Cortex of kidney (tissue), 1 donor: ENCODE results near the gene LSM7.
"Not testable (repeated sequence)": the region's sequence is repeated elsewhere in the genome, so short reads cannot be mapped to it uniquely, and the experiment has no call there.

Experiments
- DNase-seq: peaks from one replicate; lab custom pipeline; 2025; lab: John Stamatoyannopoulos, UW

LSM7 gene

DNA sequence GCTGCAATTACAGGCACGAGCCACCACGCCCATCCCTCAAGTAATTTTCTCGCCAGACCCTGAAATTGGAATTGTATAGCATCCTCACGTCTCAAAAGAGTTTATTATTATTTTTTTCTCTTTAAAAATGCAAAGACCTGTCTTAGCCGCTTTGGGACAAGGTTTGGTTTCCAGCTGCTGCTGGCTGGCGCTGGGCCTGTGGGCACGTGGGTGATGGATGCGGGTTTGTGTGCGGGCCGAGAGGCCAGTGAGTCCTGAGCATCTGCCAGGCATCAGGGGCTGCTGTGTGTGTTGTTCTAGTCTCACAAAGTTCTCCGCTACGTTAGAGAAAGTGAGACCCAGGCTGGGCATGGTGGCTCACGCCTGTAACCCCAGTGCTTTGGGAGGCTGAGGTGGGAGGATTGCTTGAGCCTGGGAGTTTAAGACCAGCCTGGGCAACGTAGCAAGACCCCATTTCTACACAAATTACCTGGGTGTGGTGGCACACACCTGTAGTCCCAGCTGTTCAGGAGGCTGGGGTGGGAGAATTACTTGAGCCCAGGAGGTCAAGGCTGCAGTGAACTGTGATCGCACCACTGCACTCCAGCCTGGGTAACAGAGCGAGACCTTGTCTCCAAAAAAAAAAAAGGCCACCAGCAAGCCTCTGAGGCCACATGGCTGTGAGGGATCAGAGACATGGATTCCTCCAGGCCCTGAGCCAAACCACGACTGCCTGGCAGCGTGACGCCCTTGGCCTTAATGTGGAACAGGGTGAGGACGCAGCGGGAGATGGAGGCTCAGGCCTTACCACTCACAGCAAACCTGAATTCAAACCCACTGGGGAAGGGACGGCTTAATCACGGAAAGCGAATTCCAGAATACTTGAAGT lies 27.0 kb upstream of the LSM7 start:
- DNase-seq: no peak

DNA sequence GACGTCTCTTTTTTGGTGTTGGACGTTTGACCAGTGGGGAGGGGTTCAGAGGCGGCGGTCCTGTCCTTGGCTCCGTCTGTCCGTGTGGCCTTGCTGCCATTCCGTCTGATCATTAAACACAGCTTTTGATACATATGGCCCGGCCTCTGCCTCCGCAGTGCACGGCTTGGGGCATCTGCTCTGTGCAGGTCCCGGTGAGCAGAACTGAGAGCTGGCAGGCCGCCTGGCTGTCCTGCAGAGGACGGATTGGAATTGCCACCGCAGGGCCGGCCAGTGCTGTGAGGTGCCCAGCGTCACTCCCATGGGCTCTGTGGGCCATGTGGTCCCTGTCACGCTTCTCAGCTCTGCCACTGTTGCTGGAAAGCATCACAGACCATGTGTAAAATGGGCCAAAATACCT lies 26.3 kb upstream of the LSM7 start:
- DNase-seq: no peak

DNA sequence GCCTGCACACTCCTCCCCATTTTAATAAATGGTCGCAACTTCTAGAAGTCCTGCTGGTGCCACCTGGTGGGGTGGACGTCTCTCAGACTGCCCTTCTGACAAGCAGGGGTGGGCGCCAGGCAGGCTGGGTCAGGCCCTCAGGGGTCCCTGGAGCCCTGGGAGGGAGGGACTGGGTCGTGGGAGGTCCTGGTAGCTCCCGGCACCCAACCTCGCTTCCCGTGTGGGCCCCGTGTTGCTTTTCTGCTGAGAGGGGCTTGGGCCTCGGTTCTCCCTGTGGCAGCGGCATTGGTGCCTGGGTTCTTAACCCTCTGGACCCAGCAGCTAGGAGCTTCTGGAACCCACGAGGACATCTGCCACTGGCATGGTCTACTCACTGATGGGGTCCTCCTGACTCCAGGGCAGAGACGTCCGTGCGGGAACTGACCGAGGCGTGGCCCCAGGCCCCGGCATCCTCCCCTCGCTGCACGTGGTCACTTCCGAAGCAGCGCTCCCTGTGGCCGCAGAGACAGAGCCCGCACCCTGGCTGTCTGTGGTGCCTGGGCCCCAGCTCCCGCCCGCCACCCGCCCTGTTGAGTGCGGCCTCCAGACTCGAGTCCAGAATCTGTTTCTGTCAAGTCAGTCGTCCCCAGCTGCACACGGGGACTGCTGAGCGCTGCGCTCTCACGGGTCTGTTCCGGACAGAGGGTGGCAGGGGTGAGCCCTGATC lies 25.7 kb upstream of the LSM7 start:
- no peak for DNase-seq

DNA sequence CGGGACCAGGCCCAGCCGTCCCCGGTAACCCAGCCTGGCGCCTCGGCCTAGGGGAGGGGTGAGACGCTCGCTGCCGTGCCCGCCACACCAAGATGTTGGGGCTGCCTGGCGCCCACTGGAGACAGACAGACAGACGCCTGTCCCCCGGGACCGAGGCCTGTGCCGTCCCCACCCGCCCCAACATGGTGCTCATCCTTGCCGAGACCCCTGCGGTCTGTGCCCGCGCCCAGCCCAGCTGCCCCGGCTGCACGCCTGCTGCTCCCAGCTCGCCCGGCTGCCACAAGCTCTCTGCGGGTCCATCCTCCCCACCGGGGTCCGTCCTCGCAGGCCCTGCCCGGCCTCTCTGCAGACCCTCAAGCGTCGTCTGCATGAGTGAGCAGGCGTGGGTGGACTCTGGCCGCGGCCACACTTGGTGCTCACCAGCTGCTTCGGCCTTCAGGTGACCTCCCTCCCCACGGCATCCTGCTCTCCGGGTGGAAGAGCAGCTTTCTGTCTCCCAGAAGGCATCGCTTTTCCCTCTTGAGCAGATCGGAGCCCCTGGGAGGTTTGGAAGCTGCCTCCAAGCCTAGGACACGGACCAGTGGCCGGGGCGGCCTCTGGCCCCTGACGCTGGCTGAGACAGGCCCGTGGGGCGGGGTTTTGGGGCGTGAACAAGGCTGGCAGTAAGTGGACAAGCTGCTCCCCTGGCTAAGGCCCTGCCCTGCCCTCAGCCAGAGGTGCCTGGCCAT lies 24.9 kb upstream of the LSM7 start:
- no peak for DNase-seq

DNA sequence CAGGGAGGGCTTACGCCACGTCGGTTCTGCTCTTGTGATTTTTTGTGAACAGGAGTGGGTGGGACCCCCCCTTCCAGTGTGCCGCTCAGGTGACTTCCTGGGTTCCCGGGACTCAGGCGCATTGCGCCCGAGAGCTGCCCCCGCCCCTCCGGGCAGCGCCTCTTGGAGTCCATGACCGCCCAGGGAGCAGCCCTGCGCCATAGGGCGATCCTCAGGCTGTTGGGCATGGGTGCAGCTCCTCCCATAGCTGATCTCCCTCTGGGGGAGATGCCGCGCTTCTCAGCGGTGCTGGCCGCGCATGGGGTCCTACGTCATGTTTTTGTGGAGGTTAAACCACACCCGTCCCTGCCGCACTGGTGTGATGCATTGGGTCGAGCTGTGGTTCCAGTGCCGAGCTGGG lies 23.7 kb upstream of the LSM7 start:
- DNase-seq: no peak

DNA sequence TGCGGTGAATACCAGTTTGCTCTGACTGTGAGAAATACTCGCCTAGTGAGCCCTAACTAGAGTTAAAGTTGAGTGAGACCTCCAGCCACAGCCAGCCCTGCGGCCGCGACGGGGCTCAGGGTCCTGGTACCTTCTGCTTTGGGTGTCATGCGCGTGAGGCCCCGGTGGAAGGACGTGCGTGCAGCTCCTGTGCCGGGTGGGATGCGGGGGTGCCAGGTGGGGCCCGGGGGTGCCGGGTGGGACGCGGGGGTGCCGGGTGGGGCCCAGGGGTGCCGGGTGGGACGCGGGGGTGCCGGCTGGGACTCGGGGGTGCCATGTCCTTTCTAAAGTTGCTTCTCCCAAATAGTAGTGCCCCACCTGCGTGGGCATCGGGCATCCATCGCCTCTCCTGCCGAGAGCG lies 23.2 kb upstream of the LSM7 start:
- DNase-seq: no peak

DNA sequence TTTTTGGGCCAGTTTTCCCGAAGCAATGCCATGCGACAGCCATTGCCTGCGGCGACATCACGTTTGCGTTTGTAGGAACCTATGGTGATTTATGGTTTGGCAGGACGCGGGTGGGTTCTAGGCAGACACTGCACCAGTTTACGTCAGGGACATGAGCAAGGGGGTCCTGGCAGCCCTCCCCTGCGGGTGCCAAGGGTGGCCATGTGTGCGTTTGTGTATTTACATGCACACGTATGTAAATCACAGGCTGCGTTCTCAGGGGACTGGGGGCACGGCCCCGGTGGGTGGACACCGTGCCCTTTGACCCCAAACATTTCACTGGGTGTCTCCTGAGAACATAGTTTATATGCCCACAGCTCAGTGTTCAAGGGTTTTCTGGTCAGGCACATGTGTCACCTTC lies 22.3 kb upstream of the LSM7 start:
- DNase-seq: no peak

DNA sequence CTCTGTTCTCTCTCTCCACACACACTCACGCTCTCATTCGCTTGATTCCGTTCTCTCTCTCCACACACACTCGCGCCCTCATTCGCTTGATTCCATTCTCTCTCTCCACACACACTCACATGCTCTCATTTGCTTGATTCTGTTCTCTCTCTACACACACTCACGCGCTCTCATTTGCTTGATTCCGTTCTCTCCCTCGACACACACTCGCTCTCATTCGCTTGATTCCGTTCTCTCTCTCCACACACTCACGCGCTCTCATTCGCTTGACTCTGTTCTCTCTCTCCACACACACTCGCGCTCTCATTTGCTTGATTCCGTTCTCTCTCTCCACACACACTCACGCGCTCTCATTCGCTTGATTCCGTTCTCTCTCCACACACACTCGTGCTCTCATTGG lies 21.4 kb upstream of the LSM7 start:
- DNase-seq: not testable (repeated sequence)

DNA sequence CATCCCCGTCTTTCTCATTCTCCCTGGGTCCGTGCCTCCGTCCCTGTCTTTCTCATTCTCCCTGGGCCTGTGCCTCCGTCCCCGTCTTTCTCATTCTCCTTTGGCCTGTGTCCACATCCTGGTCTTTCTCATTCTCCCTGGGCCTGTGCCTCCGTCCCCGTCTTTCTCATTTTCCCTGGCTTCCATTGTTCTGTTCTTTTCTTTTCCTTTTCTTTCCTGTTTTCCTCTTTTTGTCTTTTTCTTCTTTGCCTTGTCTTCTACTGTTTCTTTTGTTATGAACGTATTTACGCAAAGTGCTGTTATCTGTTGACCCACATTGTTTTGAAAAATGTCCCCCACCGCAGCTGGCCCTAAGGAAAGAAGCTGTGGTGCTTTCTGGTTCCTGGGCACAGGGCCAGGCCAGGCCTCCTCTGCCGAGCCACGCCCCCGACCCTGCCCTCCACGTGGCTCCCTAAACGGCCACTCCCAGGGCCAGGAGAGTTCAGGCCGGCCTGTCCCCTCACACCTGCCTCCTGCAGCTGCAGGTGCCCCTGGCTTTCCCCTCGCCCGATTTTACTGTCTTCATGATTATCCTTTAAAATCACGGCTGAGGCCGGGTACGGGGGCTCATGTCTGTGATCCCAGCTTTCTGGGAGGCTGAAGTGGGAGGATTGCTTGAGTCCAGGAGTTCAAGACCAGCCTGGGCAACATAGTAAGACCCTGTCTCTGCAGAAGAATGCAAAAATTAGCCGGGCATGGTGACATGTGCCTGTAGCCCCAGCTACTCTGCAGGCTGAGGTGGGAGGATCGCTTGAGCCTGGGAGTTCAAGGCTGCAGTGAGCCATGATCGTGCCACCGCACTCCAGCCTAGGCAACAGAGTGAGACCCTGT lies 17.6 kb upstream of the LSM7 start:
- no peak for DNase-seq

DNA sequence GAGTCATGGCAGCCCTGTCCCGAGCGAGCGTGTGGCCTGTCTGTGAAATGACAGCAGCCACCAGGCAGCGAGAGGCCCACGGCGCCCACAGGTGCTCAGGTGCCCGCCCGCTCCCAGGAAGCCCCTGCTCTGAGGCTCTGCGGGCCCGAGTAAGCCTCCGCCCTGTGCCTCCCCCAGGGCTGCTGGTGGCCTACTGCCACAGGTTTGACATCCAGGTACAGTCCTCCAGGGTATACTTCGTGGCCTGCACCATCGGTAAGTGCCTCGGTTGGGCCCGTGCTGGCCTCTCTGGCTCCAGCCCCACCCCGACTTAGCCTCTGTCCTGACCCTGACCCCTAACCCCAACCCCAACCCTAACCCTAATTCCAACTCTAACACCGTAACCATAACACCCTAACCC lies 16.7 kb upstream of the LSM7 start:
- DNase-seq: no peak

DNA sequence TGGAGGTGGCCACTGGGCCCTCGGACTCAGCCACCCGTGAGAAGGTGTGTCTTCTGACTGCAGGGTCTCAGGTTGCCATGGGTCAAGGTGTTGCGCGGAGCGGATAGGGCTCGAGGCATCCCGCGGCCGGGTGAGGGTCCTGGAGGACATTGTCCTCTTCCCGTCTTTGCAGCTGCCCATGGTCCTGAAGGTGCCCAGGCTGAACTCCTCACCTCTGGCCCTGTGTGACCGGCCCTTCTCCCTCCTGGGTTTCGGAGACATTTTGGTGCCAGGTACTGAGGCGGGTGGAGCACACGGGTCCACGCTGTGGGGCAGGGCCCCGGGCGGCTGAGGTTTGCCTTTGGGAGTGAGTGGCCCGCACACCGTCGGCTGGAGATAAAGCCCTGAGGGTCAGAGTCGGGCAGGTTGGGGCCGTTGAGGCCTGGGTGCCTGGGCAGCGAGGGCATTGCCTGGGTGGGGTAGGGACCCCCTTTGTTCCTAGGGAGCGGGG lies 16.0 kb upstream of the LSM7 start:
- no peak for DNase-seq

DNA sequence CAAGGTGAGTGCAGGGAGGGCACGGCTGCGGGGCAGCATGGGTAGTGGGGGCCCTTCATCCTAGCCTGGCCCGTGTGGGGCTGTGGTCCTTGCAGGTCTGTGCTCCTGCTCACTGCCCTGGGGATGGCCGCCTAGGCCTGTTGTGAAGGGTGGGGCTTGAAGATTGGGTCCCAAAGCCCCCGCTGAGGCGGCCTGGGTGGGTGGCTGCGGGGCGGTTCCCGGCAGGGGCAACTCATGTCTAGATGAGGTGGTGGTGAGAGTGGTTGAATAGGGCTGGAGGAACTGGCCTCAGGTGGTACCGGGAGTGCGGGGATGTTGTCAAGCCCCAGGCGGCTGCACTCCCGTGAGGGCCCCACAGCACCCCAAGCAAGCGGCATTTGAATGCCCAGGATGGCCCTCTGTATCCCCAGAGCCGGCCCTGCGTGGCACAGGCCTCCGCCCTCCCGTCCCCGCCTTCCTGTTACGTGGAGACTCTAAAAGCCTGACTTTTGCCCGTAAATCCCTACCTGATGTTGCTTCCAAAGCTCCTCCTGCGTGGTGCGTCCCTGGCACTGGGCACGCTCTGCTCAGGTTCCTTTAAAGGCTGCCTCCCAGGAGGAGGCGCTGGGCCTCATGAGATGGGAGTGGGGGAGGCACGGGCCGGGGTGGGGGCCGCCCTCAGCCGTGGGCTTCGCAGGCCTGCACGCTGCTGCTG lies 15.1 kb upstream of the LSM7 start:
- no peak for DNase-seq

DNA sequence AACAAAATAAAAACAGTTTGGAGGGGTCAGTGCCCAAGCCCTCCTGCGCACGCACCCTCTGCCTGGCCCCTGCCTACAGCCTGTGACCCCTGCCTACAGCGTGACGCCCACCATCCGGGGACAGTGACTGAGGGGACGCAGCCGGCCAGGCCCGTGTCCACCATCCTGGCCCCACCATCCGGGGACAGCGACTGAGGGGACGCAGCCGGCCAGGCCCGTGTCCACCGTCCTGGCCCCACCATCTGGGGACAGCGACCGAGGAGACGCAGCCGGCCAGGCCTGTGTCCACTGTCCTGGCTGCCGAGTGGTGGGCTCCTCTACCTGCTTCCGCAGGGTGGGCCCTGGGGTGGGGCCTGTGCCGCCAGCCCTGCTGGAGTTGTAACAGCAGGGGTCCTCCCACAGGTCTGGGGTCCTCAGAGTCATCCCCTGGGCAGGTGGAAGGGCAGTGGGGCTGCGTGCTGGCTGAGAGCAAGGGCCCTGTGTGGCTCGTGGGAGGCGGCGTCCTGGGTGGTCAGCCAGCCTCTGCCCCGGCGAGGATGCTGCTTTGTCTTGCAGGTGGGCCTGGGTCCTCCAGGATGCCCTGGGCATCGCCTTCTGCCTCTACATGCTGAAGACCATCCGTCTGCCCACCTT lies 14.4 kb upstream of the LSM7 start:
- no peak for DNase-seq

DNA sequence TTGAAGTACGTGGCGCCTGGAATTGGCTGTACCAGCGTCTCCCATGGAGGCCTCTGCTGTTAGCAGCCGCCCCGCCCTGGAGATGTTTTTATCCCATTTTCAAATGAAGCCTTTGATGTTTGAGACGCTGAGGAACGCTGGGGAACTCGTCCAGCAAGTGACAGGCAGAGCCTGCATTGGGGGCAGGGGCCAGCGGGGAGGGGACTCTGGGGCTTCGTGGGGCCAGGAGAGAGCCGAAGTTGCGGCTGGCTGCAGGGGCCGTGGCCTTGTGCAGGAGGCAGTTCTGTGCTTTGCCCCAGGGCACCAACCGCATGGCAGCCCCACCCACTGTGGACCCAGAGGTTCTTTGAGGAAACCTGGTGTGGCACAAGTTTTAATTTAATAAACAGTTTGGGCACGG lies 13.6 kb upstream of the LSM7 start:
- DNase-seq: no peak

DNA sequence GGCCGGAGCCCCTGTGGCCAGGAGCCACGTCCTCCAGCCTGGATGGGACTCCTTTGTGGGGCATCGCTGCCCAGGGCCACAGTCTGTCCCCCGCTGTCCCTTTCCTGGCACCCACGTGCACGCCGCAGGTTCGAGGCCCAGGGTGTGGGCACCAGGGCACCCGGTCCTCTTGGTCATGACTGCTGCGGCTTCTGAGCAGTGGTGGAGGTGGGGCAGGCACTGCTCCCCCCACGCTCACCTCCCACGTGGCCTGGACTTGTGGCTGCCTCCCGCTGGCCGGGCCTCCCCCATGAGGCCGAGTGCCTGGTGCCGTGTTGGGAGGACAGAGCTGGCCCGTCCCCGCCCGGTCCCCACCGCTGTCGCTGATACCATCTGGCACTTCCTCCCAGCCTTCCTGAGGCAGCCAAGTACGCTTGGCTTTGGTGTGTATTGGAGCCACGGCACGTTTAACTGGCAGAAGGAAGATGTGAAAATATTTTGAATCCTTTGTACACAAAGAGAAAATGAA lies 12.9 kb upstream of the LSM7 start:
- no peak for DNase-seq

DNA sequence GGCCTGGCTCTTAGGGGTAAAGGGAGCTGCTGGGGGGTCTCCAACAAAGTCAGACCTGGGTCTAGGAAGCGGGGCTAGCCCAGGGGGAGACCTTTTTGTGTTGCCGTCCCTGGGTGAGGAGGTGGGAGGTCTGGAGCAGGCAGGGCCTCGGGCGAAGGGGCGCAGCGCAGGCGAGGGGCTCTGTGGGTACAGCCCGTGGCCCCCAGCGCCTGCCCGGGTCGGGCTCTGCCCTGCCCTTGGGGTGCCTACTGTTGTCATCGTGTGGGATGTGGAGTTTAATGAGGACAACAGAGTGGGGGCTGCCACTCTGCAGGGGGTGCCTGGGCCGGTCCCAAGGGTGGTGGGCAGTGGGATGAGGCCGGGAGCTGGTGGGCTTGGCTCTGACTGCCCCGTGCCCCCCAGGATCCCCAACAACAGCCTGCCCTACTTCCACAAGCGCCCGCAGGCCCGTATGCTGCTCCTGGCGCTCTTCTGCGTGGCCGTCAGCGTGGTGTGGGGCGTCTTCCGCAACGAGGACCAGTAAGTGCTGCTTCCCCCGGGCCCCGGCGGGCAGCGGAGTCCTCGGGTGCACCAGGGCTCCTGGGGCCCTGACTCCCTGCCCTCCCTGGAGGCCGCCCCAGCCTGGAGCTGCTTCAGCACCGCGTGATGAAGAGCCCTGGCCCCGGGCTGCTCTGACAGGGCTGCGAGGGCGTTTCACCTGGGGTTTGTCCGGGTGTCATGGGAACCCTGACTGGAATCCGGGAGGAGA lies 12.3 kb upstream of the LSM7 start:
- DNase-seq: no peak

DNA sequence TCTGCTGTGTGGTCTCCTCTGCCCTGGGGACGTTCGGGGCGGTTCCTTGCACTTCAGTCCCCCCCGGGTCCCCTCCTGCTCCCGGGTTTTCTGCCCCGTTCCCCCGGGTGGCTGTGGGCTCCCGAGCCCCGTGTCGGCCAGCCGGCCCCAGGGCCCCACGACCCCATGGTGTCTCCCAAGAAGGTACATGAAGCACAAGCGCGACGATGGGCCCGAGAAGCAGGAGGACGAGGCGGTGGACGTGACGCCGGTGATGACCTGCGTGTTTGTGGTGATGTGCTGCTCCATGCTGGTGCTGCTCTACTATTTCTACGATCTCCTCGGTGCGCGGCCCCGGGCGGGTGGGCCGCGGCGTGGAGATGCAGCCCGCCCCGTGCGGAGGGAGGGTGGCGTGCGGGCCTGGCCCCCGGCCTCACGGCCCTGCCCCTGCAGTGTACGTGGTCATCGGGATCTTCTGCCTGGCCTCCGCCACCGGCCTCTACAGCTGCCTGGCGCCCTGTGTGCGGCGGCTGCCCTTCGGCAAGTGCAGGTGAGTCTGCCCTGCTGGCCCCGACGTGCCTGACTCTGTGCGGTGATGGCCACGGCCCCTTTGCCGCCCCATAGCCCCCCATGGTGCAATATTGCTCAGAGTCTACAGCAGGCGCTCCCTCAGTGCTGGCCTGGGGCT lies 11.4 kb upstream of the LSM7 start:
- no peak for DNase-seq

DNA sequence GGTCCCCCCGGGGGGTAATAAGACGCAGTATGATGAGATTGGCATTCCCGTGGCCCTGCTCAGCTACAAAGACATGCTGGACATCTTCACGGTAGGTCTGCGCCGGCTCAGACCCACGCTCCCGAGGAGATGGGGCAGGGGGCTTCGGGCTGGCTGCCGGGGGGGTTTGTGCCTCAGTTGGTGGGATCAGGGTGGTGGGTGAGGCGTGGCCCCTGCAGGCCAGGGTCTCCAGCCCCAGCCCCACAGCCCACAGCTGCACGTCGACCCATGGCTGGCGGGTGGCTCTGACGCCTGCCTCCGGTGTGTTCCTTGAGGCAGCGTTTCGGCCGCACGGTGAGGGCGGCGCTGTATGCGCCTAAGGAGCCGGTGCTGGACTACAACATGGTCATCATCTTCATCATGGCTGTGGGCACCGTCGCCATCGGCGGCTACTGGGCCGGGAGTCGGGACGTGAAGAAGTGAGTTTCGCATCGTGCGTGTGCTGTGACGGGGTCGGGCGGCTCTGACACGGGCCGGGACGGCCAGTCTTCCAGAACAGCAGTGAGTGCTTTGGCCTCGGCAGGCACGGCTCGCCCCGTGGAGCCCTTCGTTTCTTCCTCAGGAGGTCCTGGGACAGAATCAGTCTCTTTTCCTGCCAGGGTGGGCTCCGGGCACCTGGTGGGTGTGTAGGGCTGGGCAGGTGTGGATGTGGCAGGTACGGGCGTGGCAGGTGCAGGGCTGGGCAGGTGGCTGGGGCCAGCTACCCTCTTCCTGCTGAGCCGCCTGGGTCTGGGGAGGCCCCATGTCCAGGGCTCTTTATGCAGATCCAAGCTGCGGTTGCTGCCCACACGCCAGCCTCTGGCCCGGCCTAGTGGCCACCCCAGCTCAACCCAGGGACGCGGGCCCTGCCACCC lies 10.6 kb upstream of the LSM7 start:
- no peak for DNase-seq
